HG02973 (cell line): ENCODE results near the gene PIEZO1.
"Not testable (repeated sequence)": the region's sequence is repeated elsewhere in the genome, so short reads cannot be mapped to it uniquely, and the experiment has no call there.

Source experiments
- ATAC-seq: cut with Tn5 transposase; IDR thresholded peaks from one replicate; pipeline ENCODE4 v1.9.1; 2021; ENCODE audit warnings: moderate library complexity; ENCODE audit not compliant: unreplicated experiment

The PIEZO1 gene, protein sequence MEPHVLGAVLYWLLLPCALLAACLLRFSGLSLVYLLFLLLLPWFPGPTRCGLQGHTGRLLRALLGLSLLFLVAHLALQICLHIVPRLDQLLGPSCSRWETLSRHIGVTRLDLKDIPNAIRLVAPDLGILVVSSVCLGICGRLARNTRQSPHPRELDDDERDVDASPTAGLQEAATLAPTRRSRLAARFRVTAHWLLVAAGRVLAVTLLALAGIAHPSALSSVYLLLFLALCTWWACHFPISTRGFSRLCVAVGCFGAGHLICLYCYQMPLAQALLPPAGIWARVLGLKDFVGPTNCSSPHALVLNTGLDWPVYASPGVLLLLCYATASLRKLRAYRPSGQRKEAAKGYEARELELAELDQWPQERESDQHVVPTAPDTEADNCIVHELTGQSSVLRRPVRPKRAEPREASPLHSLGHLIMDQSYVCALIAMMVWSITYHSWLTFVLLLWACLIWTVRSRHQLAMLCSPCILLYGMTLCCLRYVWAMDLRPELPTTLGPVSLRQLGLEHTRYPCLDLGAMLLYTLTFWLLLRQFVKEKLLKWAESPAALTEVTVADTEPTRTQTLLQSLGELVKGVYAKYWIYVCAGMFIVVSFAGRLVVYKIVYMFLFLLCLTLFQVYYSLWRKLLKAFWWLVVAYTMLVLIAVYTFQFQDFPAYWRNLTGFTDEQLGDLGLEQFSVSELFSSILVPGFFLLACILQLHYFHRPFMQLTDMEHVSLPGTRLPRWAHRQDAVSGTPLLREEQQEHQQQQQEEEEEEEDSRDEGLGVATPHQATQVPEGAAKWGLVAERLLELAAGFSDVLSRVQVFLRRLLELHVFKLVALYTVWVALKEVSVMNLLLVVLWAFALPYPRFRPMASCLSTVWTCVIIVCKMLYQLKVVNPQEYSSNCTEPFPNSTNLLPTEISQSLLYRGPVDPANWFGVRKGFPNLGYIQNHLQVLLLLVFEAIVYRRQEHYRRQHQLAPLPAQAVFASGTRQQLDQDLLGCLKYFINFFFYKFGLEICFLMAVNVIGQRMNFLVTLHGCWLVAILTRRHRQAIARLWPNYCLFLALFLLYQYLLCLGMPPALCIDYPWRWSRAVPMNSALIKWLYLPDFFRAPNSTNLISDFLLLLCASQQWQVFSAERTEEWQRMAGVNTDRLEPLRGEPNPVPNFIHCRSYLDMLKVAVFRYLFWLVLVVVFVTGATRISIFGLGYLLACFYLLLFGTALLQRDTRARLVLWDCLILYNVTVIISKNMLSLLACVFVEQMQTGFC (N-terminal part only)

DNA sequence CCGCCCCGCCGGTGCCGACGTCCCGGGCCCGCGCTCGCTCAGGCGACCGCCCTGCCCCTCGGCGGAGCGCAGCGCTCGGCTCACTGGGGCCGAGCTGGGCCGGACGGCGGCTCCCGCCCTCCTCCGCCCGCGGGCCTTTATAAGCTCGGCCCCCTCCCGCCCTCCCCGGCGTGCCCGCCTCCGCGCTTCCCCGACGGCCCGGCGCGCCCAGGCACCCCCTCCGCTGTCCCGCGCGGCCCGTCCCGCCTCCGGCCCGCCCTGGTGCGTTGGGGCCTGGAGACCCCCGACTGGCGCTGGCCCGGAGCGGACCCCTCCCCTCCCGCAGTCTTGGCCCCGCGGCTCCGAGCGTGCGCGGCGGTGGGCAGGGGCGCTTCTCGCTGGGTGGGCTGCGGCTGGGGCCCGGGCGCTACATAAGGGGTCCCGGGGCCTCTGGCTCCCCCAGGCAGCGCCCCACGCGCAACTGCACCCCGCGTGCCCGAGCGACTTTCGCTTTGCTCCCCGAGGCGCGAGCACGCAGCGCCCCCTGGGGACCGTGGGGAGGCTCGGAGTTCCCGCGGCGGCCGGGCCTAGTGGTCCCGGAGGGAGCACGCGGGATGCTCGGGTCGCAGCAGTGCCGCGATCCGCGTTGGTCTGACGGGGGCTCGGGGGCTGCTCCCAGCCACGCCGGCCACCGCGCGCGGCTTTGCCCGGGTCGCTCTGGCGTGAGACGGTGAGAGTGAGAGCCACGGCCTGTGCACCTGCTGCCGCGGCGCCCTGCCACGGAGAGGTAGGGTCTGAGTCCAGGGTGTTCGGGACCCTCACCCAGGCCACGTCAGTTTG lies at the start of gene PIEZO1:
TSS of gene PIEZO1 (minus strand) at position 115 of the 819 bp plus-strand sequence. CDS start 256 bp downstream, outside the sequence.
- ATAC-seq, result no peak

DNA sequence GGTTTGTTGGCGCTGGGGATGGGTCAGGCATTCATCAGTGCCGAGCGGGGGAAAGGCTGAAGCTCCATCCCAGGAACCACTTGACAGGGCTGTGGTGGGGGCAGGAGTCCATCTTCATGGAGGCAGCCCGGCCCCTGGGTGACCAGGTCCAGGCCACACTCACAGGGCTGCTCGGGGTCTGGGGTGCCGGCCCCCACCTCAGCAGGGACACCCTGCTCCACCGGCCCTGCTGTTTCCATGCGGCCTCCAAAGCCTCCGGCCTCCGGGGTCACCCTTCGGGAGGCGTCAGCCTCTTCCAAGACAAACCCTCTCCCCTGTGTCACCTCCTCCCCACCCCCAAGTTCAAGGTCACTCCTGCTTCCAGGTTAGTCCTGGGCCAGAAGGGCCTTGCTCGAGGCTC lies 49.6 kb upstream of the PIEZO1 start:
- no peak for ATAC-seq

DNA sequence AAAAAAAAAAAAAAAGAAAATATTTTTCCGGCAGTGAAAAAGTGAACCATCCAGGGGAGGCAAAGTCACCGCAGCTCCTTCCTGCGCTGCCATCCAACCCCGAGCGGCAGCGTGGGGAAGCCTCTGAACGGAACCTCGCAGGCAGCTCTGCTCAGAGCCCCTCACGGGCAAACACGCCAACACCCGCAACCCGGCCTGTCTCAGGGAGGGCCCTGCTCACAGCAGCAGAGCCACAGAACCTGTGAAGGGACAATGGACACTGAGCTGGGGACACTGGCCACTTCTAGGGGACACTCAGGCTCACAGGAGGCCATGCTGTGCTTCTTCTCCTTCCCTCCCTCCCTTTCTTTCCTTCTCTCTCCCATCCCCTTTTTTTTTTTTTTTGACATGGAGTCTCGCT lies 48.1 kb upstream of the PIEZO1 start:
- ATAC-seq, result no peak

DNA sequence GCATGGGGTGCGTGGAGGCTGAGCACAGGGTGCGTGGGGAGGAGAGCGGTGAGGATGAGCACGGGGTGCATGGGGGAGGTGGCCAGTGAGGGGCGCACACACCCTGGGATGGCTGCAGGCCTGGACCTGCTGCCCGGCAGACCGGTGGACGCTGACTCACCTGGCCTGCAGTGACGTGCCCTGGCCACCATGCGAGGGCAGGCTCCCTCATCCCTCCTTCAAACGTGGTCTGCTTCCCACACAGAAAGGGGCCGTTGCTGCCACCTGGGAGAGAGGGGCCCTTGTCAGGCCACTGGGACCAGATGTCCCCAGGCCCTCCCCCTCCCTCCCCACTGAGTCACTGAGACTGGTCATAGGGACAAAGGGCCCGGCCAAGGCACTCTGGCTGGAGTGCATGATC lies 46.8 kb upstream of the PIEZO1 start:
- no peak for ATAC-seq

DNA sequence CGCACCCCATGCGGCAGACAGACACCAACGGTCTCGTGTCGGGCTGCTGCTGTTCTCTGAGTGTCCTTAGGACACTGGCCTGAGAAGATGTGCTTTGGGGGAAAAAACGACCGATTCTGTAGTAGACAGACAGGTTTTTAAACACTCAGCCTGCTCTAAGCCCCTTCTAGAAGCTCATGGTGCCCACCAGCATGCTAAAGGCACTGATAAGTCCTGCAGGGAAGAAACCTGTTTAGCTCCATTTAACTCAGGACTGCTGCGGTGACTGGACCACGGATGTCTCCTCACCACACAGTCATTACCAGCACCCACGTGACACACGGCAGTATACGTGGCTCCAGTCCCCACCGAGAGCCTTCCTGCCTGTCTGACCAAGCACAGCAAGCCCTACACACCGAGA lies 45.8 kb upstream of the PIEZO1 start:
- ATAC-seq, result no peak

DNA sequence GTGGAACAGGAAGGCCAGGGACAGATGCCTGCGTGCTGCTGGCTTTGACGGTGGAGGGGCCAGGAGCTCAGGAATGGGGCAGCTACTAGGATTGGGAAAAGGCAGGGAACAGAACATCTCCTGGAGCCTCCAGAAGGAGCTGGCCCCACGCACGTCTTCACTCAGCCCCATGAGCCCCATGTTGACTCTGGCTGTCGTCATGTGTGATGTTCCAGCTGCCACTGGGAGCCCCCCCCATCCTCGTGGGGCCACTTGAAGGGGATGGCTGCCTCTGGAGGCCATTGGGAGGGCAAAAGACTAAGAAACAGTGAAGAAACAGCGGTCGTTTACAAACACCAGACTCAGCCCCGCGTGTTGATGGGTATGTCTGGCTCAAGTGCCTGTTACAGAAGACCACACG lies 45.2 kb upstream of the PIEZO1 start:
- no peak for ATAC-seq

DNA sequence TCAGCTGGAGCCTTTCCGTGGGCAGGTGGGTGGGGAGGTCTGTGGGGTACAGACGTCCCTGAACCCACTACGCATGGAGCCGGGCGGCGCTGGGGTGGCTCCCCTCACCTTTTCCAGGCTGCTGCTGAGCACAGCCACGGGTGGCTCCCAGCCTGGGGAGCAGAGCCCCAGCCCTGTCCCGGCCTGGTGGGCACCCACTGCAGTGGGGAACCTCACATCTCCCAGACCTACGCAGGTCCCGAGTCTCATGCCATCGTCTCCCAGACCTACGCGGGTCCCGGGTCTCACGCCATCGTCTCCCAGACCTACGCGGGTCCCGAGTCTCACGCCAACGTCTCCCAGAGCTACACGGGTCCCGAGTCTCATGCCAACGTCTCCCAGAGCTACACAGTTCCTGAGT lies 43.7 kb upstream of the PIEZO1 start:
- no peak for ATAC-seq

DNA sequence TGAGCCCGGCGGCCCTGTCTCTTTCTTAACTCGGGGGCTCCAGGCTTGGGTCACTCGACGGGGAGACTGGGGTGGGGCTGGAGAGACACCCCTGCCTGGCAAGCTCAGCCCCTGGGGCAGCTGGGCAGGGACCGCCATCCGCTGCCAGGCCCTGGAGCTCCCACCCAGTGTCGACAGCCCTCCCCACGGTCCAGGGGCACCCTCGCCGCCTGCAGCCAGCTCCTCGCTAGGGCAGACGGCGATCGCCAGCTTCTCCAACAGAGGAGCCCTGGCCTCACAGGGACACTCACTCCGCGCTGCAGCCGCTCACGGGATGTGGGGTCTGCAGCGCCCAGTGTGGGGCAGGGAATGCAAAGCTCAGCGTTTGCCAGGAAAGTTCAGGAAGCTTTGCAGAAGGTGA lies 42.7 kb upstream of the PIEZO1 start:
- ATAC-seq, result no peak

DNA sequence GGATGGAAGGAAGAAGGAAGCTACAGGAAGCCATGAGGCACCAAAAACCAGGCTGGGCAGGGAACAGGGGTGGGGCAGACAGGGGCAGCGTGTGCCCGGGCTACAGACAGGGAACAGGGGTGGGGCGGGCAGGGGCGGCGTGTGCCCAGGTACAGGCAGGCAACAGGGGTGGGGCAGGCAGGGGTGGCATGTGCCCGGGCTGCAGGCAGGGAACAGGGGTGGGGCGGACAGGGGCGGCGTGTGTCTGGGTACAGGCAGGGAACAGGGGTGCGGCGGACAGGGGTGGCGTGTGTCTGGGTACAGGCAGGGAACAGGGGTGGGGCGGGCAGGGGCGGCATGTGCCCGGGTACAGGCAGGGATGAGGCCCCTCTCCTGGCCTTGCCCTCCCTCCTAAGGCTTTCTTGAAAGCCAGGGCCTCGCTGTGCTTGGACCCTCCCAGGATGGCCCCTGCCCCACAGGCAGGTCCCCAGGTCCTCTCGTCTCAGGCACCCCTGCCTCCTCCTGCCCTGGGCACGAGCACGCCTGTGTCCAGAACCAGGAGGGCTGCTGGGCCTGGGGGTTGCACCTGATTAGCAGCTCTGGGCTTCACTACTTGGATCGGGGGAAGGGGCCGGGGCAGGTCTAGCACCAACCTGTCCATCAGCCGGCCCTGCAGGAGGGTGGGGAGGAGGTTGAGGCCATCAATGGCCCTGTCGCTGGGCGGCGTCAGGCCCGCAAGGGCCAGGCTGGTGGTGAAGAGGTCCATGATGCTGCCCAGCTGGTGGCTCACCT lies 41.2 kb upstream of the PIEZO1 start:
- ATAC-seq, result no peak

DNA sequence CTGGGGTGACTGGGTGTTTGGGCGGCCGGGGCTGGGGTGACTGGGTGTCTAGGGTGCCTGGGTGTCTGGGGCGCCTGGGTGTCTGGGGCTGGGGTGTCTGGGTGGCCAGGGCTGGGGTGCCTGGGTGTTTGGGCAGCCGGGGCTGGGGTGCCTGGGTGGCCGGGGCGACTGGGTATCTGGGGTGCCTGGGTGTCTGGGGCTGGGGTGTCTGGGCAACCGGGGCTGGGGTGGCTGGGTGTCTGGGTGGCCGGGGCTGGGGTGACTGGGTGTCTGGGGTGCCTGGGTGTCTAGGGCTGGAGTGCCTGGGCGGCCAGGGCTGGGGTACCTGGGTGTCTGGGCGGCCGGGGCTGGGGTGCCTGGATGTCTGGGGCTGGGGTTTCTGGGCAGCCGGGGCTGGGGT lies 40.1 kb upstream of the PIEZO1 start:
- no peak for ATAC-seq

DNA sequence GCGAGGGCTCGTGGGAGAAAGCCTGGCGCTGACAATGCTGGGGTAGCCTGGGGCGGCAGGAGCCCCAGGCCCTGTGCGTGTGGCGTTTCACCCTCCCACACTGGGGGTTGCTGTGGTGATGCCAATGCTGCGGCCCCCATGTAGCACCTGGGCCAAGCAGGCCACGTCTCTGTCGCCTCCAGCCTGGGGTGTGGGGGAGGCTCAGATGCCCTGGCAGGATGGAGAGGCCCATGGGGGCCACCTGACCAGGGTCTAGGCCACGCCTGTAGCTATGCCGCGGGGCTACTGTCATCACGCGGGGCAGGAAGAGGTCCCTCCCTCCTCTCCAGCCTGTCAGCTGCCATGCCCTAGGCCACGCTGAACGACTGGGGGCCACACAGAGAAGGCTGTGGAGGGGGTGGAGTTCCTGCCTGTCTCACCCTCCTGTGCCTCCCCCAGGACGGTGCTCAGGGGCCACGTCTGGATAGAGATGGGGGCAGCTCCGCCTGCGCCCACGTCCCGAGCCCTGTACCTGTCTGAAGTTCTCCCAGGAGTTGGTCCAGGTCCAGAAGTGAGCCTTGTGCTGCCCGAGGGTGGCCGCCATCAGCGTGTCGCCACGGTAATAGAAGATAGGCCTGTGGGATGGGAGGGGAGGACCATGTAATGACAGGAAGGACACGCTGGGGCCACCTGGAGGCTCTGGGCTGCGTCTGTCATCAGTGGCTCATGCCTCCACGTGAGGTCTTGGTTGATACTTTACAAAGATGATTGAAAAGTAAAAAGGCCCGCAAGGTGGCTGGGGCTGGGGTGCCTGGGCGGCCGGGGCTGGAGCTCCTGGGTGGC lies 39.4 kb upstream of the PIEZO1 start:
- ATAC-seq, result no peak

DNA sequence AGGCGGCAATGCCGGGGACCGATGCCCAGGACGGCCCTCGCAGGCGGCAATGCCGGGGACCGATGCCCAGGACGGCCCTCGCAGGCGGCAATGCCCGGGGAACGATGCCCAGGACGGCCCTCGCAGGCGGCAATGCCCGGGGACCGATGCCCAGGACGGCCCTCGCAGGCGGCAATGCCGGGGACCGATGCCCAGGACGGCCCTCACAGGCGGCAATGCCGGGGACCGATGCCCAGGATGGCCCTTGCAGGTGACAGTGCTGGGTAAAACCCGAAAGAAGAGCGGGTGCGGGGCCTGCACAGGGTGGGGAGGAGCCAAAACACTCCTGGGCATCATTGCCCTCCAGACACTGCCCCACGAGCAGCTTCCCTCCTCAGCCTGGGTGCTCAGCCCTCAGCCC lies 38.6 kb upstream of the PIEZO1 start:
- ATAC-seq, result not testable (repeated sequence)

DNA sequence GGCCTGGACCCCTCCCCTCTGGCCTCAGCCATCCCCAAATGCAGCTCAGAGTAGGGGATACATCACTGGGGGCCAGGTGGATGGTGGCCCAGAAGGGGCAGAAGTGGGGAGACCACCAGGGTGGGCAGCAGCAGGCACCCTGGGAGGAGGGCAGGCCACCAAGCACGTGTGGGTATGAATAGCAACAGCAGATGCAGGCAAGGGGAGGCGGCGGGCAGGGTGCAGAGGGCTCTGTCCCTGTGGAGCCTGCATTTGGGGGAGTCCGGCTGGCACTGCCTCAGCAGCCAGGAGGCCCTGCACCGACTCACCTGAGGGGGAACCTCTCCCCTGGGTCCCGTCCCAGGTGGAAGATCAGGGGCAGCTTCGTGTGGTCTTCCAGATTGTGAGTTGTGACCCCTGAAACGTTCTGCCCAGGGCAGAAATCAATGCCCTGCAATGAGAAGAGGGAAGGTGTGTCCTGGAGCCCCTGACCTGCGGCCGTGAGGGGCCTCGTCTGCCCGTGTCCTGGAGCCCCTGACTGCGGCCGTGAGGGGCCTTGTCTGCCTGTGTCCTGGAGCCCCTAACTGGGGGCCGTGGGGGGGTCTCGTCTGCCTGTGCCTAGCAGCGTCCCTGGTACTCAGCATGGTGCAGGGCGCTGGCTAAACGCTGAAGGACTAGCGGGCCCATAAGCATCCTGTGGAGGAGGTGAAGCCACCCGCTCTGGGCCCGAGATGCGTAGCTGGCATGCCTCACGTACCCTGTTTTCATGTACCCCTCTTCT lies 37.4 kb upstream of the PIEZO1 start:
- no peak for ATAC-seq

DNA sequence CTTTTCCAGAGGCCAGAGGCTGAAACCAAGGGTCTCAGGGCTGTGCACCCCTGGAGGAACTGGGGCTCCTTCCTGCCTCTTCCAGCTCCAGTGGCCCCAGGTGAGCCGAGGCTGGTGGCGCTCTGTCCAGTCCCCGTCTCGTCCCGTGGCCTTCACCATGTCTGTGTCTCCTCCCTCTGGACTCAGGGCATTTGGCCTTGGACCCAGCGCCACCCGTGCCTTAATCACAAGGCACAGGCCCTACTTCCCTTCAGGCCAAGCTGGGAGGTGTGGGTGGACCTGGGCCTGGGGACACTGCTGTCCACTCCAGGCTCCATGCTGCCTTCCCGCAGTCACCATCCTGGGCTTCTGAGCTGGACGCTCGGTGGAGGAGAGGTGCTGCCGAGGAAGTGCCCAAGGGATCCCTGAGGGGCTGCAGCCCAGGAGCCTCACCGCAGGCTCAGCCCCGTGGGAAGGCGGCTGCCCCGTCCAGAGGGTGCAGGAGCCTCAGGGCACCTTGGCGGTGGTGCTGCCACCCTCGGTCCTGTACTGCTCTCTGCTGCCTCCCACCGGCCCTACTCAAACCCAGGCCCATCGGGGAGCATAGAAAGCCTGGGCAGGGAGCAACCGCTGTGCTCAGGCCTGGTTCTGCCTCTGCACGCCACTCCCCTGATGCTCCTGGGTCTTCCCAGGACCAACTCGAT lies 36.3 kb upstream of the PIEZO1 start:
- ATAC-seq, result no peak

DNA sequence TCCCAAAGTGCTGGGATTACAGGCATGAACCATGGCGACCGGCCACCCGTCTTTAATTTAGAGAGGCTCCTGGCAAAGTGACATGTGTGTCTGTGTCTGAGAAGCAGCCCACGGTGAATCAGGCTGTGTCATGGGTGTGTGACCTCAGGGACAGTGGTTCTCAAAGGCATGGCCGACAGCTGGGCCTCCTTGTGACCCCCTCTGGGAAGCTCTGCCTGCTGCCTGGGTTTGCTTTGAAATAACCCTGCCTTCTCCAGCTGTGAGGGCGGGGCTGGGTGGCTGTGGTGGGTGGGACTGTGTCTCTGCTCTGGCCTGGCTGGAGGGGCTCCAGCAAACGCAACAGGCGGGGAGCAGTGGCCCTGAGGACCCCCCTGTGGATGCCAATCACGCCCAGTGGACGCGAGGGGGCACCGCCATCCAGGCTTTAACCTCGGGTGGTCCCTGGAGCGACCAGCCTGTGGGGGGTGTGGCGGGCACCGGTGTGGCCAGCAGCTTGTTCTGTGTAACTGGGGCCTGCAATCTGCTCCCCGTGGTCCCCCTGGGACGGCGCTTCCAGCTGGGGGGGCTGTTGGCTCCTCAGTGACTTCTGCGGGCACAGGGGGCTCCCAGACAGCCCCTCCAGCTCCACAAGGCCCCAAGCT lies 35.5 kb upstream of the PIEZO1 start:
- no peak for ATAC-seq

DNA sequence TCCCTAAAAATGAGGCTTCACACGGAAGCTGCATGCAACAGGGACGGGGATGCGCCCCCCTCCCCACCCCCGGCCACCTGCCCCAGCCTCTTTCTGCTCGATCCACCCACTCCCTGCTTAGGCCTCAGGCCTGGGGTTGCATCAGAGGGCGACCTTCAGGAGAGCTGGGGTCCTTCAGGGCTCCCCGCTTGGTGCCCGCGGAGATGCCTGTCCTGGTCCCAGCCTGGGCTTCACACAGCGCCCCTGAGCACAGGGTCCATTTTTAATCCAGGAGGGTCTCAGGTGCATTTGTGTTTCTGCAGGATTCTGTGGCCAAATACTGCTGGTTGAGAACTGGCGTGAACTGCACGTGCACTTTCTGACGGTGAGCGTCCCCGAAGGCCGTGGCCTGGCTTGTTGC lies 34.1 kb upstream of the PIEZO1 start:
- no peak for ATAC-seq

DNA sequence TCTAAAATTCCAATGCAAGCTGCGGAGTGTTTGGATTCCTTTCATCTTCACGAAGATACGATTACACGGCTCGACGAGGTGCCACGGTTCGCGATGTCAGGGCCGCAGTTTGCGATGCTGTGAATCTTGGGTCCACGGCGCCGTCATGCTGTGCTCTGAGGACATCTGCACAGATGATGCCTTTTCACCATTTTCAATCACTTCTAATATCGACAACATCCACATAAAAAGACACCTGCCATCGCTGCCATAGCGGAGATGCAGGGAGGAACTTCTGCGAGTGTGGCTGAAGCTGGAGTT lies 33.5 kb upstream of the PIEZO1 start:
- no peak for ATAC-seq
